Measurements from ENCODE around the gene F8A2.
"Not testable (repeated sequence)": the region's sequence is repeated elsewhere in the genome, so short reads cannot be mapped to it uniquely, and the experiment has no call there.

GRCh38 chrX:155379802-155380201 is 2.1 kb upstream of the F8A2 start:
- TF ChIP-seq POLR2A (IDR thresholded peaks at IDR 0.05; ENCODE audit: low read depth, low read length); POLR2AphosphoS5 (IDR thresholded peaks at IDR 0.05; ENCODE audit: low read depth, low read length); TAF1 (IDR thresholded peaks at IDR 0.05; ENCODE audit: borderline replicate concordance, low read depth, low read length): not testable (repeated sequence)
